ENCODE data around the gene DDX59. TPM values are rescaled to one million over a fixed set of nuclear protein-coding genes. Genes with fewer than 3 reads are reported as not detected.

Gene DDX59
- polyA plus RNA-seq, 1 of the 3 experiments (the other 2 are of a cell fraction) = 8.9 TPM

DNA sequence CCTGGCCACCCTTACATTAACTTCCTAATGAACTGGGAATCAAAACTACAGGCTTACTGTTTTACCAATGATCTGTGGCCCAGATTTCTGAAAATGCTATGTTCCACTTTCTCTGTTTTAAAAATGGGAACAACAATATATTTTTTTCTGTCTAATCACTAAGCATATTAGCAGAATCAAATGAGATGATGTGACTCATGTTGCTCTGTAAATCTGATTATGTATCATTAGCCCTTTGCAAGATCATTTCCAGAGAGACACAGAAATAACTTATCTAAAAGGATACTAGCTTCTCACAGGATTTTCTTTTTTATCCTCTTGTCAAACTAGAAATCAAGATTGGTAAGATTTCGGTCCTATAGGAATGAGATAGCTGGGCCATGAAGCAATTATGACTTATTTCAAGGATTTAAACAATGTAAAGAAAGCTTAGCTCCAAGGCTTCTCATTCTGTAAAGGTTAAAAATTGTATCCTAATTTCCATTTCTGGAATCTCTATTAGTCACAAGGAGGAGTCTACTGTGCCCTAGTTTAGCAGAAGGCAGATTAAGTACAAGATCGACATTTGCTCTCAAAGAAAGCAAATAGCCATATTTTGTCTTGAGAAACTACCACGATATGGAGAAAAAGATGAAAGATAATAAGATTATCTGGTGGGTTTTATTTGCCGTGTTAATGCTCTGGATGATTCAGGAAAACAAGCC is 36.6 kb upstream of the DDX59 start:
- ChIA-PET POLR2A (interaction anchor here (1.1 kb wide), 1 partner anchor 36 kb away, joined by 3 read pairs; the partner anchor contains the start of gene DDX59), CTCF (no interaction called here)
- peaks cover 2 to 7% of the 10 kb centered on the region in 2 experiments; a peak in 2 of 4 replicates for H3K4me1 ChIP-seq (ENCODE audit: control insufficient read depth in 1 of 2, insufficient read depth in 2 of 2, low read depth in 1 of 2, low read length in 1 of 2)
- peak; percentile 30 for DNase-seq
- peak overlapping the region; percentile 35 for H2AFZ ChIP-seq (ENCODE audit: low read depth)
- 25% methylated on average over 4 of the region's 4 CpGs for WGBS (ENCODE audit: low lambda C conversion rate)
- peak overlapping the region; percentile 35; the same call in 1 of the 2 replicates for H3K4me2 ChIP-seq
- H3K9ac ChIP-seq = no peak overlapping the region
- no peaks in the 10 kb centered on the region for H3K9me3 ChIP-seq
- no peaks in the 10 kb centered on the region for H3K27me3 ChIP-seq (ENCODE audit: insufficient read depth)
- peak overlapping the region; percentile 36 to 61; a peak in 3 of 4 replicates for H3K27ac ChIP-seq (ENCODE audit: low read depth in 2 of 2, low read length in 1 of 2)
- H4K20me1 ChIP-seq (ENCODE audit: insufficient read depth) = no peaks in the 10 kb centered on the region
- H3K36me3 ChIP-seq (replicated peaks in 1 of 2; ENCODE audit: control insufficient read depth in 1 of 2, insufficient read depth in 2 of 2, low read length in 1 of 2) = no peaks in the 10 kb centered on the region
- H3K79me2 ChIP-seq (ENCODE audit: insufficient read depth) = no peaks in the 10 kb centered on the region
- H3K9me2 ChIP-seq = no peaks in the 10 kb centered on the region
- peaks cover 8% of the 10 kb centered on the region for H3F3A ChIP-seq (replicated peaks; ENCODE audit: insufficient read depth)
- H3K4me3 ChIP-seq (ENCODE audit: low read depth in 2 of 2, low read length in 1 of 2) = no peak overlapping the region
- TF ChIP-seq POLR2AphosphoS5 (IDR thresholded peaks at IDR 0.05; ENCODE audit: low read depth, low read length) (no peak), SIN3A (IDR thresholded peaks at IDR 0.05; ENCODE audit: borderline replicate concordance, low read depth, low read length) (no peak), MEF2A (IDR thresholded peaks at IDR 0.05; ENCODE audit: borderline replicate concordance, low read depth) (no peak), RXRA (IDR thresholded peaks at IDR 0.05; ENCODE audit: borderline replicate concordance, low read depth) (no peak), FOXM1 (IDR thresholded peaks at IDR 0.05; ENCODE audit: low read depth) (no peak), GATA2 (CRISPR knock-in tag; IDR thresholded peaks at IDR 0.05) (0 out of 2 replicates have a peak, but pooled peaks have one; percentile 39), SMC3 (IDR thresholded peaks at IDR 0.05; ENCODE audit: low read depth, low read length) (no peak), IRF3 (IDR thresholded peaks at IDR 0.05; ENCODE audit: low read depth, low read length) (no peak), MAX (IDR thresholded peaks at IDR 0.05; ENCODE audit: low read depth) (no peak), PBX3 (IDR thresholded peaks at IDR 0.05) (no peak), EZH2phosphoT487 (IDR thresholded peaks at IDR 0.05; ENCODE audit: borderline replicate concordance, low read depth) (no peak), NRF1 (IDR thresholded peaks at IDR 0.05; ENCODE audit: low read depth, low read length) (no peak), GABPA (IDR thresholded peaks at IDR 0.05; ENCODE audit: low read depth) (no peak), EP300 (IDR thresholded peaks at IDR 0.05; ENCODE audit: borderline replicate concordance in 1 of 2, low read depth in 1 of 2, low read length in 1 of 2) (peak in 1 of 2 experiments; percentile 33; a peak in 1 of 4 replicates), RCOR1 (IDR thresholded peaks at IDR 0.05; ENCODE audit: low read length) (0 out of 2 replicates have a peak, but pooled peaks have one; percentile 7)
